H1 (cell line): ENCODE measurements around the gene NAT8L. TPM values are rescaled to one million over a fixed set of nuclear protein-coding genes. Genes with fewer than 3 reads are reported as not detected.

Experiments used
- CTCF ChIA-PET: fragments of 300-600 bp; sonication (Branson Sonifier 250); formaldehyde crosslinking; loops from one replicate; lab custom pipeline; 2021; ENCODE audit not compliant: partially characterized antibody; lab: Charles Lee
- POLR2A ChIA-PET: fragments of 300-600 bp; sonication (Branson Sonifier 250); formaldehyde crosslinking; loops from one replicate; lab custom pipeline; 2021; ENCODE audit warnings: inconsistent platforms; ENCODE audit not compliant: partially characterized antibody; lab: Charles Lee
- DNase-seq, 2 experiments: peaks; one replicate each; pipeline versions ENCODE4 v3.0.0 to v3.0.0-alpha.2; 2010 to 2022; ENCODE audit warnings: low spot score in 2 of 2, low read depth in 1 of 2, mixed read lengths in 1 of 2
- FAIRE-seq: peaks from 2 replicates; lab custom pipeline; 2011; peaks lifted over from hg19 to GRCh38; lab: Jason Lieb, UNC
- H2AFZ ChIP-seq: 2 replicates; pipeline ENCODE4 v1.8.1; 2012; ENCODE audit warnings: low read length, inconsistent platforms
- H2AK5ac ChIP-seq: 2 replicates; pipeline ENCODE4 v1.6.1; 2013; ENCODE audit warnings: low read depth, low read length
- H2BK120ac ChIP-seq: replicated peaks from 2 replicates; pipeline ENCODE3; 2013; ENCODE audit warnings: low read depth, low read length, inconsistent platforms
- H2BK12ac ChIP-seq: 2 replicates; pipeline ENCODE4 v1.6.1; 2013; ENCODE audit warnings: low read depth, low read length
- H2BK15ac ChIP-seq: 2 replicates; pipeline ENCODE4 v1.6.1; 2013; ENCODE audit warnings: low read length
- H2BK20ac ChIP-seq: 2 replicates; pipeline ENCODE4 v1.6.1; 2013; ENCODE audit warnings: low read length
- H2BK5ac ChIP-seq: 2 replicates; pipeline ENCODE4 v1.6.1; 2013; ENCODE audit warnings: low read depth, low read length
- H3K14ac ChIP-seq: 2 replicates; pipeline ENCODE4 v1.6.1; 2013; ENCODE audit warnings: inconsistent platforms; ENCODE audit not compliant: insufficient read length
- H3K18ac ChIP-seq: 2 replicates; pipeline ENCODE4 v1.6.1; 2013; ENCODE audit warnings: low read length; ENCODE audit errors: extremely low read depth
- H3K23ac ChIP-seq: 2 replicates; pipeline ENCODE4 v1.6.1; 2013; ENCODE audit warnings: inconsistent platforms; ENCODE audit not compliant: insufficient read length
- H3K23me2 ChIP-seq: 2 replicates; pipeline ENCODE4 v1.6.1; 2013; ENCODE audit warnings: low read depth, low read length
- H3K27ac ChIP-seq: 2 replicates; pipeline ENCODE4 v1.6.1; 2011; ENCODE audit warnings: low read depth, low read length, inconsistent platforms
- H3K27me3 ChIP-seq, 4 experiments: replicated peaks in 1 of 4; 1 replicate in 1 of 4; 2 replicates in 3 of 4; pipeline versions ENCODE4 v1.6.1 to v1.8.1; 2011 to 2013; ENCODE audit warnings: low read length in 3 of 4, mild to moderate bottlenecking in 3 of 4, inconsistent platforms in 2 of 4, mixed read lengths in 2 of 4, moderate library complexity in 1 of 4; ENCODE audit not compliant: control insufficient read depth in 3 of 4, insufficient read depth in 3 of 4; ENCODE audit errors: extremely low read depth in 1 of 4
- H3K36me3 ChIP-seq, 4 experiments: 2 replicates each; pipeline versions ENCODE4 v1.6.1 to v1.8.1; 2011 to 2013; ENCODE audit warnings: mild to moderate bottlenecking in 4 of 4, low read length in 3 of 4, moderate library complexity in 2 of 4, control low read depth in 1 of 4, inconsistent platforms in 1 of 4; ENCODE audit not compliant: insufficient read depth in 4 of 4, control insufficient read depth in 2 of 4
- H3K4ac ChIP-seq: replicated peaks from 2 replicates; pipeline ENCODE3; 2013; ENCODE audit warnings: low read length, low read depth, mixed read lengths, inconsistent platforms; ENCODE audit not compliant: insufficient read length
- H3K4me1 ChIP-seq, 4 experiments: replicated peaks in 1 of 4; 1 replicate in 1 of 4; 2 replicates in 3 of 4; pipeline versions ENCODE4 v1.6.1 to v1.8.1; 2011 to 2013; ENCODE audit warnings: low read length in 3 of 4, inconsistent platforms in 2 of 4, mixed read lengths in 1 of 4; ENCODE audit not compliant: insufficient read depth in 4 of 4, control insufficient read depth in 3 of 4
- H3K4me2 ChIP-seq, 2 experiments: 2 replicates each; pipeline versions ENCODE4 v1.6.1 to v1.8.1; 2011 to 2013; ENCODE audit warnings: low read depth in 2 of 2, low read length in 2 of 2, control low read depth in 1 of 2, inconsistent platforms in 1 of 2, mild to moderate bottlenecking in 1 of 2; ENCODE audit not compliant: insufficient read depth in 1 of 2
- H3K4me3 ChIP-seq, 4 experiments: fragments of 200-600, 300-600 bp in 1 of 4; sonication (generic), shearing (Covaris generic), sonication (Bioruptor Twin) in 1 of 4; 2 replicates each; pipeline versions ENCODE4 v1.5.1 to v1.8.1; 2011 to 2016; ENCODE audit warnings: low read length in 4 of 4, low read depth in 3 of 4, control low read depth in 2 of 4, inconsistent platforms in 2 of 4, mild to moderate bottlenecking in 2 of 4, mixed read lengths in 1 of 4, moderate library complexity in 1 of 4; ENCODE audit not compliant: insufficient read depth in 2 of 4; ENCODE audit errors: extremely low read depth in 1 of 4
- H3K56ac ChIP-seq: replicated peaks from 2 replicates; pipeline ENCODE3; 2013; ENCODE audit warnings: low read depth, mild to moderate bottlenecking, mixed read lengths, low read length, inconsistent platforms; ENCODE audit not compliant: insufficient read length
- H3K79me1 ChIP-seq: 2 replicates; pipeline ENCODE4 v1.6.1; 2013; ENCODE audit warnings: low read depth, low read length, control low read depth
- H3K79me2 ChIP-seq, 2 experiments: 2 replicates each; pipeline versions ENCODE4 v1.6.1 to v1.8.1; 2012 to 2013; ENCODE audit warnings: low read length in 2 of 2, mild to moderate bottlenecking in 2 of 2, inconsistent platforms in 1 of 2; ENCODE audit not compliant: insufficient read depth in 2 of 2, control insufficient read depth in 1 of 2
- H3K9ac ChIP-seq, 4 experiments: replicated peaks in 1 of 4; 1 replicate in 1 of 4; 2 replicates in 3 of 4; pipeline versions ENCODE4 v1.6.1 to v1.8.1; 2011 to 2013; ENCODE audit warnings: low read depth in 3 of 4, low read length in 3 of 4, control low read depth in 2 of 4, mild to moderate bottlenecking in 2 of 4, moderate library complexity in 2 of 4, inconsistent platforms in 1 of 4; ENCODE audit errors: extremely low read depth in 1 of 4
- H3K9me3 ChIP-seq, 2 experiments: 2 replicates each; pipeline versions ENCODE4 v1.6.1 to v1.8.1; 2012 to 2013; ENCODE audit warnings: mild to moderate bottlenecking in 2 of 2, moderate library complexity in 2 of 2, control low read depth in 1 of 2, inconsistent platforms in 1 of 2, low read depth in 1 of 2, low read length in 1 of 2, mixed read lengths in 1 of 2; ENCODE audit not compliant: insufficient read depth in 2 of 2
- H4K20me1 ChIP-seq, 2 experiments: replicated peaks in 1 of 2; 2 replicates each; pipeline versions ENCODE3 to v1.8.1; 2011 to 2013; ENCODE audit warnings: inconsistent platforms in 2 of 2, low read length in 2 of 2, mild to moderate bottlenecking in 1 of 2; ENCODE audit not compliant: insufficient read depth in 2 of 2, control insufficient read depth in 1 of 2
- H4K5ac ChIP-seq: 2 replicates; pipeline ENCODE4 v1.6.1; 2013; ENCODE audit warnings: low read length, low read depth, mixed read lengths, inconsistent platforms; ENCODE audit not compliant: insufficient read length
- H4K8ac ChIP-seq: 2 replicates; pipeline ENCODE4 v1.8.0; 2013; ENCODE audit warnings: mild to moderate bottlenecking, moderate library complexity, low read length, inconsistent platforms; ENCODE audit not compliant: insufficient read depth; ENCODE audit errors: extremely low read depth
- H4K91ac ChIP-seq: replicated peaks from 2 replicates; pipeline ENCODE3; 2013; ENCODE audit warnings: low read length, mixed read lengths, inconsistent platforms; ENCODE audit not compliant: insufficient read length
- KDM1A ChIP-seq: fragments of 200-600, 300-600 bp; sonication (generic); IDR thresholded peaks from 2 replicates; pipeline ENCODE4 v1.7.1; 2016; ENCODE audit warnings: mild to moderate bottlenecking, low read length, borderline replicate concordance
- KDM5A ChIP-seq: fragments of 200-600 bp; IDR thresholded peaks from 2 replicates; pipeline ENCODE4 v1.7.1; 2012; ENCODE audit warnings: mild to moderate bottlenecking, low read length, inconsistent platforms, mixed read lengths
- WGBS, 2 experiments: shearing (Covaris generic) in 1 of 2; methylation state at CpG; one replicate each; pipeline versions ENCODE4 v1.1.6 to v1.1.7; 2013 to 2015; ENCODE audit warnings: low lambda C conversion rate in 2 of 2, mixed read lengths in 2 of 2, inconsistent platforms in 1 of 2, low coverage in 1 of 2, missing lambda C conversion rate in 1 of 2; ENCODE audit not compliant: insufficient replicate concordance in 2 of 2, insufficient coverage in 1 of 2, insufficient read length in 1 of 2; ENCODE audit errors: extremely low coverage in 1 of 2, missing lambda C conversion rate in 1 of 2; 5-methylcytosine and 5-hydroxymethylcytosine counted together
- polyA plus RNA-seq, 7 experiments: library from polyadenylated mRNA; depleted of rRNA in 3 of 7; stranded (reverse) in 5 of 7; unstranded in 2 of 7; fragments of >200 nt in 5 of 7; fragments of 200-250 nt in 2 of 7; gene quantifications; 1 replicate in 5 of 7; 2 replicates in 1 of 7; 4 replicates in 1 of 7; pipeline versions ENCODE4 v1.2.1 to v1.2.3, GENCODE V29; 2011 to 2013; ENCODE audit warnings: missing spikeins in 2 of 7, mixed read lengths in 2 of 7
- total RNA-seq: library from RNA; stranded (reverse); fragmentation: NEBNext Ultra II Directional; extraction: Animal tissue kit (Norgen Biotek cat#: 25700); gene quantifications from 2 replicates; pipeline ENCODE4 v1.2.1, GENCODE V29; 2021

The NAT8L gene
- total and polyA plus RNA-seq, 2 of the 8 experiments (the other 6 are each of a cell fraction or from before 2014, with no cell fraction given): 10.8 TPM

DNA sequence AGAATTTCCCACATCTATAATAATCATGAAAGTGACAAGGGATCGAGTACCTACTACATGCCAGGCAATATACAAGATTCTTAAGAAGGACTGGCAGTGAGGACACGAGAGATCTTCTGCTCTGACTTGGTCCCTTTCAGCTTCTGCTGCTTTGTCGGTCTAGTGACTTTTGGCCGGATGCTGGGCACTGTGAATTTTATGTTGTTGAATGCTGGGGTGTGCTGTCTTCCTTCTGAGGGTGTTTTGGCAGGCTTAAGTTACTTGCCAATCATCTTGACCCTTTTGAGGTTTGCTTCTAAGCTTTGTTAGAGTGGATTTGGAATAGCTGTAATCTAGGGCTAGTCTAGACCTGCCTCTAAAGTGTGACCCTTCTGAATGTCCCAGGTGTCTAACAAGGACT lies 23.5 kb downstream of the NAT8L start:
- POLR2A ChIA-PET: interaction anchor here (1.2 kb wide), 1 partner anchor 73 kb away, joined by 3 read pairs; no protein-coding TSS in a partner anchor
- WGBS, 2 experiments: 81% methylated on average over 4 of the region's 4 CpGs; no CpG with 5 or more reads in 1 of the 2 experiments
- no peak overlapping the region for H3K56ac ChIP-seq
- H3K23me2 ChIP-seq: no peaks in the 10 kb centered on the region
- no peaks in the 10 kb centered on the region for H3K79me1 ChIP-seq
- no peaks in the 10 kb centered on the region for H3K79me2 ChIP-seq
- no peak overlapping the region for H2AK5ac ChIP-seq
- H4K5ac ChIP-seq: no peak overlapping the region
- H3K36me3 ChIP-seq: no peaks in the 10 kb centered on the region
- H3K4me1 ChIP-seq: no peaks in the 10 kb centered on the region
- H2BK120ac ChIP-seq: no peak overlapping the region
- H3K27me3 ChIP-seq: peaks cover 0 to 3% (median under 1%) of the 10 kb centered on the region in 4 experiments; a peak in 1 of 7 replicates
- no peak overlapping the region for H3K14ac ChIP-seq
- H3K18ac ChIP-seq: no peak overlapping the region
- no peak overlapping the region for H4K91ac ChIP-seq
- H3K27ac ChIP-seq: no peak overlapping the region
- H3K9ac ChIP-seq: no peak overlapping the region
- TF ChIP-seq KDM1A (no peak), KDM5A (no peak)
- no peak overlapping the region for H3K4ac ChIP-seq
- H3K23ac ChIP-seq: no peak overlapping the region
- H4K8ac ChIP-seq: no peak overlapping the region
- H4K20me1 ChIP-seq: peaks cover 2 to 3% of the 10 kb centered on the region in 2 experiments
- no peak overlapping the region for H2BK15ac ChIP-seq
- no peak overlapping the region for H2BK12ac ChIP-seq
- no peak overlapping the region for H2AFZ ChIP-seq
- H3K9me3 ChIP-seq: no peaks in the 10 kb centered on the region
- H3K4me2 ChIP-seq: no peak overlapping the region
- CTCF ChIA-PET: interaction anchor here (1.1 kb wide), 1 partner anchor 272 kb away, joined by 4 read pairs; no protein-coding TSS in a partner anchor
- DNase-seq: no peak
- no peak overlapping the region for H2BK5ac ChIP-seq
- H2BK20ac ChIP-seq: no peak overlapping the region
- FAIRE-seq: no peak
- no peak overlapping the region for H3K4me3 ChIP-seq
